NK-92 (cell line): ENCODE results near the gene SUSD2.

ENCODE experiments used
- DNase-seq: peaks from one replicate; lab custom pipeline; 2025; ENCODE audit not compliant: unreplicated experiment; lab: John Stamatoyannopoulos, UW

The SUSD2 gene

GRCh38 chr22:24148266-24149197, 32.8 kb upstream of the SUSD2 start:
- DNase-seq: no peak

GRCh38 chr22:24149198-24149590, 32.1 kb upstream of the SUSD2 start:
- DNase-seq: no peak

- peak; percentile 5 for DNase-seq
Observed at GRCh38 chr22:24153353-24153752, 27.9 kb upstream of the SUSD2 start.

- no peak for DNase-seq
Observed at GRCh38 chr22:24153959-24154358, 27.3 kb upstream of the SUSD2 start.

- no peak for DNase-seq
Observed at GRCh38 chr22:24154826-24155225, 26.5 kb upstream of the SUSD2 start.

GRCh38 chr22:24155627-24156140, 25.6 kb upstream of the SUSD2 start:
- no peak for DNase-seq

- no peak for DNase-seq
Observed at GRCh38 chr22:24156141-24156912, 25.0 kb upstream of the SUSD2 start.

GRCh38 chr22:24156913-24157821, 24.1 kb upstream of the SUSD2 start:
- peak; percentile 49 for DNase-seq

- DNase-seq: no peak
Observed at GRCh38 chr22:24157822-24158135, 23.5 kb upstream of the SUSD2 start.

- no peak for DNase-seq
Observed at GRCh38 chr22:24159650-24160049, 21.6 kb upstream of the SUSD2 start.

- no peak for DNase-seq
Observed at GRCh38 chr22:24160546-24160945, 20.7 kb upstream of the SUSD2 start.

GRCh38 chr22:24161485-24161884, 19.8 kb upstream of the SUSD2 start:
- DNase-seq: no peak

- no peak for DNase-seq
Observed at GRCh38 chr22:24161909-24162308, 19.4 kb upstream of the SUSD2 start.

GRCh38 chr22:24162436-24162835, 18.9 kb upstream of the SUSD2 start:
- DNase-seq: no peak

- no peak for DNase-seq
Observed at GRCh38 chr22:24164243-24164642, 17.0 kb upstream of the SUSD2 start.

GRCh38 chr22:24164940-24165339, 16.3 kb upstream of the SUSD2 start:
- DNase-seq: no peak

- no peak for DNase-seq
Observed at GRCh38 chr22:24165673-24166072, 15.6 kb upstream of the SUSD2 start.

- no peak for DNase-seq
Observed at GRCh38 chr22:24166811-24167210, 14.5 kb upstream of the SUSD2 start.

- no peak for DNase-seq
Observed at GRCh38 chr22:24169439-24170058, 11.7 kb upstream of the SUSD2 start.

- DNase-seq: no peak
Observed at GRCh38 chr22:24170188-24170587, 11.1 kb upstream of the SUSD2 start.

GRCh38 chr22:24170632-24171031, 10.7 kb upstream of the SUSD2 start:
- no peak for DNase-seq
